ENCODE results near the gene PLPPR3. TPM values are rescaled to one million over a fixed set of nuclear protein-coding genes. Genes with fewer than 3 reads are reported as not detected.

The PLPPR3 gene
- under 1 TPM in 1 of 3 donors, not detected in 2; 0.19 TPM for total RNA-seq
- long read RNA-seq, donor 1, partial matches to known transcripts = 0 of 1 reads
- long read RNA-seq, donor 1, other reads (novel, unspliced or antisense) = 1 of 1 reads
- long read RNA-seq, donor 2 = 0 reads

GRCh38 chr19:821825-822503 lies at the start of gene PLPPR3:
Gene PLPPR3, minus strand, starts transcription at chr19:821955. Its CDS starts 396 bp downstream, at chr19:821559.
- no peaks in the 10 kb centered on the region for H3K9me3 ChIP-seq
- no peaks in the 10 kb centered on the region for H3K36me3 ChIP-seq (ENCODE audit: low read depth)
- DNase-seq (no peak), ATAC-seq (no peak)
- no peak within 1 kb of the TSS for H3K4me3 ChIP-seq
- TF ChIP-seq CTCF (IDR thresholded peaks at IDR 0.05) = no peak
- peaks cover 6% of the 10 kb centered on the region for H3K4me1 ChIP-seq (ENCODE audit: low read depth)
- intact Hi-C loops (cut with DNase I, micrococcal nuclease) = no loop called here

GRCh38 chr19:870963-871401 lies 49.2 kb upstream of the PLPPR3 start:
- peak in 1 of 3 donors; percentile 50 for DNase-seq
- Histone ChIP-seq H3K4me3 (no peak overlapping the region), H3K9me3 (no peaks in the 10 kb centered on the region), H3K4me1 (ENCODE audit: low read depth) (peaks cover 10% of the 10 kb centered on the region), H3K36me3 (ENCODE audit: low read depth) (no peaks in the 10 kb centered on the region)
- TF ChIP-seq CTCF (IDR thresholded peaks at IDR 0.05) = no peak
- intact Hi-C loops (cut with DNase I, micrococcal nuclease) = no loop called here
- ATAC-seq = no peak

GRCh38 chr19:870314-870713 lies 48.6 kb upstream of the PLPPR3 start:
- ATAC-seq (no peak), DNase-seq (no peak)
- Histone ChIP-seq H3K4me1 (ENCODE audit: low read depth) (peaks cover 10% of the 10 kb centered on the region), H3K36me3 (ENCODE audit: low read depth) (no peaks in the 10 kb centered on the region), H3K9me3 (no peaks in the 10 kb centered on the region), H3K4me3 (no peak overlapping the region)
- TF ChIP-seq CTCF (IDR thresholded peaks at IDR 0.05) = no peak
- intact Hi-C loops (cut with DNase I, micrococcal nuclease) = no loop called here

- peaks cover 10% of the 10 kb centered on the region for H3K4me1 ChIP-seq (ENCODE audit: low read depth)
- peak in 2 of 3 donors; percentile 53 to 55 for DNase-seq
- peak; percentile 35 for ATAC-seq
- intact Hi-C loops (cut with DNase I, micrococcal nuclease) = loop anchor here in 1 of 2 donors (10.0 kb wide), 1 partner anchor 55 kb away; the partner anchor contains the start of gene ARID3A
- H3K36me3 ChIP-seq (ENCODE audit: low read depth) = no peaks in the 10 kb centered on the region
- TF ChIP-seq CTCF (IDR thresholded peaks at IDR 0.05) = no peak
- no peaks in the 10 kb centered on the region for H3K9me3 ChIP-seq
- no peak overlapping the region for H3K4me3 ChIP-seq
Measured at GRCh38 chr19:869245-870177, 47.8 kb upstream of the PLPPR3 start.

- intact Hi-C loops (cut with DNase I, micrococcal nuclease) = loop anchor here in 1 of 2 donors (10.0 kb wide), 1 partner anchor 56 kb away; the partner anchor contains the start of gene ARID3A
- no peak overlapping the region for H3K4me3 ChIP-seq
- DNase-seq (no peak), ATAC-seq (no peak)
- H3K9me3 ChIP-seq = no peaks in the 10 kb centered on the region
- TF ChIP-seq CTCF (IDR thresholded peaks at IDR 0.05) = no peak
- H3K4me1 ChIP-seq (ENCODE audit: low read depth) = peaks cover 11% of the 10 kb centered on the region
- H3K36me3 ChIP-seq (ENCODE audit: low read depth) = no peaks in the 10 kb centered on the region
Measured at GRCh38 chr19:868458-869244, 46.9 kb upstream of the PLPPR3 start.

All from mucosa of descending colon (tissue), 3 donors.